VCaP (cell line): ENCODE data around the gene MMRN2.

Experiments
- H3K27ac ChIP-seq: fragments of 450-650 bp; 2 replicates; pipeline ENCODE4 v1.5.1; 2017
- TF ChIP-seq, protein P1 (sequence below): fragments of 450-650 bp; conservative IDR thresholded peaks from 2 replicates; pipeline ENCODE4 v1.5.1; 2017; ENCODE audit warnings: mild to moderate bottlenecking, moderate library complexity

MMRN2 gene

DNA sequence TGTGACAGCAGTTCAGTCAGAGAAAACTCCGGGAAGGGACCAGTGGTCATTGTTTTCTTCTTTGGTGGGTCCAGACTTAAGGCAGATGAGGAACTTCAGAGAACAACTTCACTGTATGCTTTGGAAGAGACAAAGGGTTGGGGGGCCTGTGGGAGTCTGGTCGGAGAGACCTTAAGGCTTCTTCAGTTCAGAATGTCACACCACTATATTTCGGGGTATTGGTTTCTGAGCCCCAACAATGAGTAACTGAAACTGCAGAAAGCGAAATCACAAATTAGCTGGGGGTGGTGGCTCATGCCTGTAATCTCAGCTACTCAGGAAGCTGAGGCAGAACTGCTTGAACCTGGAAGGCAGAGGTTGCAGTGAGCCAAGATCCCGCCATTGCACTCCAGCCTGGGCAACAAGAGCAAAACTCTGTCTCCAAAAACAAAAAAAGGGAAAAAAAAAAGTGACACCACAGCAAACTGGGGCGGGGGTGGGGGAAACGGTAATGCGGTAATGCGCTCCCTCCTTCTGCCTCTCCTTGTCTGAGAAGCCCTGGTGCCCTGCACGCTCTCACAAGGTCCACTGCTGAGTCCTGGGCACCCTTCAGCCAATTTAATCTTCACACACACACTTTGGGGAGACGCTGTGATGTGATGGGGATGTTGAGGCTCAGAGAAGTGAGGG is 8.7 kb upstream of the MMRN2 start:
- peak overlapping the region; percentile 87; the same call in 1 of the 2 replicates for H3K27ac ChIP-seq

DNA sequence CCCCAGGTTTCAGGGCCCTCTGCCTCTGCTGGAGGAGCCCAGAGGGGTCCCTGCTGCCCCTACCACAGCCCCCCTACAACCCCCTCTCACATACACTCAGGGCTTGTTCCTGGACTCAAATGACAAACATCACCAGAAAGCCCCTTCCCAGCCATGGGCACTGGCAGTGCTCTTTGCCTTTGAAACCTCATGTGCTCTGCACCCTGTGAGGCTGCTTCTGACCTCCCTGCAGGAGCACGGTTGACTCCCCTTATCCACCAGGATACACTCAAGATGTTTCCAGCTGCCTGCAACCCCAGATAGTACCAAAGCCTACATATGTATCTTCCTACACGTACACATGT is 7.4 kb upstream of the MMRN2 start:
- H3K27ac ChIP-seq, result no peak overlapping the region
- TF ChIP-seq, protein P1, sequence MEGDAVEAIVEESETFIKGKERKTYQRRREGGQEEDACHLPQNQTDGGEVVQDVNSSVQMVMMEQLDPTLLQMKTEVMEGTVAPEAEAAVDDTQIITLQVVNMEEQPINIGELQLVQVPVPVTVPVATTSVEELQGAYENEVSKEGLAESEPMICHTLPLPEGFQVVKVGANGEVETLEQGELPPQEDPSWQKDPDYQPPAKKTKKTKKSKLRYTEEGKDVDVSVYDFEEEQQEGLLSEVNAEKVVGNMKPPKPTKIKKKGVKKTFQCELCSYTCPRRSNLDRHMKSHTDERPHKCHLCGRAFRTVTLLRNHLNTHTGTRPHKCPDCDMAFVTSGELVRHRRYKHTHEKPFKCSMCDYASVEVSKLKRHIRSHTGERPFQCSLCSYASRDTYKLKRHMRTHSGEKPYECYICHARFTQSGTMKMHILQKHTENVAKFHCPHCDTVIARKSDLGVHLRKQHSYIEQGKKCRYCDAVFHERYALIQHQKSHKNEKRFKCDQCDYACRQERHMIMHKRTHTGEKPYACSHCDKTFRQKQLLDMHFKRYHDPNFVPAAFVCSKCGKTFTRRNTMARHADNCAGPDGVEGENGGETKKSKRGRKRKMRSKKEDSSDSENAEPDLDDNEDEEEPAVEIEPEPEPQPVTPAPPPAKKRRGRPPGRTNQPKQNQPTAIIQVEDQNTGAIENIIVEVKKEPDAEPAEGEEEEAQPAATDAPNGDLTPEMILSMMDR, result no peak

More for the DNA sequence above, 8.7 kb upstream of the MMRN2 start:
- TF ChIP-seq, protein P1, result no peak

DNA sequence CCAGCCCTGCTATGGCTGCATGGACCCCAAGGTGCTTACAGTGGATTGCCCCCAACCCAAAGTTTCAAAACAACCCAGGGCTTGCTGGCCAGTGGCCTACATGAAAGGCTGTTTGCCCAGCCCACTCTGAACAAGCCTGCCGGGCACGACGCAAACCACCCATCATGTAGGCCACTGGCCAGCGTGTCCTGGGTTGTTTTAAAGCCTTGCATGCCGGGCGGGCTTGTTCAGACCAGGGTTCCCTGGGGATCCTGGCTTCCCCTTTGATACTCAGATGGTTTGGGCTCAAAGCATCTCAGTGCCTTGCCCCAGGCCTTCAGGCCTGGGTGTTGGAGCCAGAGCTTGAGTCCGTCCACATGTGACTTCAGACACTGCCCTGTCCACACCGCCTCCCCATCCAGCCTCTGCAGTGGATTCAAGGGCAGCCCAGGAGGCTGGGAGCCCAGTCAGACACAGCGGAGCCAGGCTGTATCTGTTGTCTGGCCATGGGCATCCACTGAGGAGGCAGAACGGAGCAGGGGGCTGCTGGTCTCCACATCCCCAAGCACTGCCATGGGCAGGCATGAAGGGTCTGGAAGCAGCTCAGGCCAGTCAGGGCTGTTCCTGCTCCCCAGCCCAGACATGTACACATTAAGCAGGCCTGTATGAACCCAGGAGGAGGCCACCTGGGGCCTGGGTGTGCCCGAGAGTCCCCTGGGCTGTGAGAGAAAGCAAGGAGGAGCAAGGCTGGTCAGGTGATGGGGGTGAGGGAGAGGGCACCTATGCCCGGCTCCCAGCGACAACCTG is 6.8 kb upstream of the MMRN2 start:
- TF ChIP-seq, protein P1, result no peak
- no peak overlapping the region for H3K27ac ChIP-seq

DNA sequence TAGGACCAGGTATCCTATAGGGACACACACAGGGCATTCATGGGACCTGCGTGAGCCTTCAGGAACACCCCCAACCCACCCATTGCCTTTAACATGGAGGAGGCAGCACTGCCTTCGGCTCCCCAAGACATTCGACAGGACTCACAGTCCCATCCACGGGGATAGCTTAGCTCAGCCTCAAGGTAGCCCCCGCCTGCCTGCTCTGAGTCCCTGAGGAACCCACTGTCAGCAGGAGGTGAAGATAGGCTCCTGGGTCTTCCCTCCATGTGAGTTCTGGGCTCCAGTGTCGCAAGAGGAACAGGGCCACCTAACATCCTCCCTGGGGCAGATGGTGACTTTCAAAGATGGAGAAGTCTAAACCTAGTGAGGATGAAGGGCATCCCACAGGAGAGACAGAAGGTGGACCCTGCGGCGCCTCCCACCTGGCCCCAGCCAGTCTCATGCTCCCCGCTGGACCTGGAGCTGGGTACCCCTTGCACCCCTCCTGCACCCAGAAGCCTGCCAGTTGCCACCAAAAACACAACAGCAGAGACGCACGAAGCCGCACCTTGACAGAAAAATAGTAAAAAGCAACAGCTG is 6.0 kb upstream of the MMRN2 start:
- TF ChIP-seq, protein P1, result no peak
- no peak overlapping the region for H3K27ac ChIP-seq

DNA sequence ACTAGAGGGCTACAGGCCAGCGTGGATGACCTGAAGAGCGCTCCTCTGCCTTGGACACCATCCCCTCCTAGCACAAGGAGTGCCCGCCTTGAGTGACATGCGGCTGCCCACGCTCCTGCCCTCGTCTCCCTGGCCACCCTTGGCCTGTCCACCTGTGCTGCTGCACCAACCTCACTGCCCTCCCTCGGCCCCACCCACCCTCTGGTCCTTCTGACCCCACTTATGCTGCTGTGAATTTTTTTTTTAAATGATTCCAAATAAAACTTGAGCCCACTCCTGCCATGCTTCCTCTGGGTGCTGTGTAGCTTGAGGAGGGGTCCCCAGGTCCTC is 5.5 kb upstream of the MMRN2 start:
- no peak overlapping the region for H3K27ac ChIP-seq
- TF ChIP-seq, protein P1, result no peak

DNA sequence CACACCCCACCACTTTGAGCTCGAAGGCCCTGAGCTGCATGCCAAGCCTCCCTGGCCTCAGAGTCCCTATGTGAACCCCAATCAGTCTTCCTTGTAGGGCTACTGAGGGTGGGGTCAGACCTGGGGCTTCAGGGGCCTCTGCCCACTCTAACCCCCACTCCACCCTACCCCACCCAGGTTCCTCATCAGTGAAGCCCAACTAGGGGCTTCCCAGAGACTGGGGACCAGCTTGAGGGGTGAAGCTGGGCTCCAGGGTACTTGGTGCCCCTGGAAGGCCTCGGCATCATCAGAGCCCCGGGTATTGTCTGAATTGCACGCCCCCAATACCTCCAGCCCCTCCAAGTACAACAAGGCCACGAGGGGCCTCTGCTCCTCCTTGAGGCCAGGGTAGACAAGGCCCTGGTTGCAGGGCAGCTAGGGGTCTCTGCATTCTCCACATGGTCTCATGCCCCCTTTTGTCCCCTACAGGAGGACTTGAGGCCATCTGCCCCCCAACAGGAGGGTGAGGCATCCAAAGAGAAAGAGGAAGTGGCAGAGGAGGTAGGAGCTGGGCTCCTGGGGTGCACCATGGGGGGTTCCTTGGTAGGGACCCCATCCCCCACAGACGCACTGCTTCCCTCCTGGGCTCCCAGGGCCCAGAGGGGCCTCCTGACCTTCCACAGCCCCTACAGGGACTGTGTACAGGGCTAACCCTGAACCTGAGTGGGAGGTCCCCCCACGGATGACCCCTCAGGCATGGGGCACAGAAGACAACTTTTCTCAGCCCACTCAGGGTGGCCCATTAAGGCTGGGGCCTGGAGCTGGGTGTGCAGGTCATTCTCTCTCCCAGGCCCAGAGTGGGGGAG is 4.9 kb upstream of the MMRN2 start:
- TF ChIP-seq, protein P1, result no peak
- no peak overlapping the region for H3K27ac ChIP-seq

DNA sequence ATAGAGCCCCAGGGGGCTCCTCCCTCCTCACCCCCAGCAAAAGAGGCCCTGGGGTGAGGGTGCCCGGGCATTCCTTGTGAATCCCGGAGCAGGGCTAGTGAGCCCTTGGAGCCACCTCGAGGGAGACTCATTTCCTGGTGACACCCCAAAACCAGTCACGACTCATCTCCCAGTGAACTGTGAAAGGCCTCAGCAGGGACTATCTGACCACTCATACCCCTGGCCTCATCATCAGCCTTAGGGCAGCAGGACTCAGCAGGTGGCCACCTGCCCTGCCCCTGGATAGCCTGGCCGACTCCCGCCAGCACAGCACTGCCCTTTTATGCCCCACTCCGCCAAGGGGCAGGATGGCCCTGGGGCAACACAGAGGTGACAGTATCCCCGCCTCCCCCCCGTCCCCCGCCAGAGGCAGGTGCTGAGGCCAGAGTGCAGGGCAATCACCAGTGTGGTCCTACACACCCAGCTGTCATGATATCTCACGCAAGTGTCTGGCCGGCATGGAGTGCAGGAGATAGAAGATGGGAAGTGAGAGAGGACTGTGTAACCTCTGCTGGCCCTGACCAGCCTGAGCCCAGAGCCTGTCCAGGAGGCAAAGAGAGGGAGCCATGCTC is 4.2 kb upstream of the MMRN2 start:
- no peak overlapping the region for H3K27ac ChIP-seq
- TF ChIP-seq, protein P1, result no peak
